ENCODE results near the gene FAM43B.

FAM43B gene

GRCh38 chr1:20546637-20547036 lies 5.7 kb upstream of the FAM43B start:
- in situ Hi-C loops (cut with MboI; ENCODE audit: low sequenced_read_pairs), result loop anchor here (25.0 kb wide), 1 partner anchor 91 kb away; the partner anchor contains the start of gene PINK1

DNA sequence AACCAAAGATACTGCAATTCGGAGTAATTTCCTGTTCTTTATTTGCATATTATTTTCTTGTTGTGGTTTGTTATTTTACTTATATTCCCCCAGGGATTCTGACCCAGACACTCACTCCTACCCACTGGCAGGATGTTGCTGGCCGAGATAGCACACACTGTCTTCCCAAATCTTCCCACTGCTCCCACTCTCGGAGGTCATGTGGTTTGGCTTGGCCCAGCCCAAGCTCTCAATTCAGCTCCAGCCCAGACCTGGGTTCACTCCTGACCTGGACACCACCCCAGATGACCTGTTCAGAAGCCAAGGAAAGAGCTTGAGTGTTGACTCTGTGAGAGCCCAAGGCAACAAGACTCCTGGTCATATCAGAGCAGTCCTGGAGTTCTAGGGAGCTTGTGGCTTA lies 1.2 kb upstream of the FAM43B start:
- in situ Hi-C loops (cut with MboI; ENCODE audit: low sequenced_read_pairs), result no loop called here

- in situ Hi-C loops (cut with MboI; ENCODE audit: low sequenced_read_pairs), result no loop called here
Observed at GRCh38 chr1:20552728-20553445, 514 bp downstream of the FAM43B start.

DNA sequence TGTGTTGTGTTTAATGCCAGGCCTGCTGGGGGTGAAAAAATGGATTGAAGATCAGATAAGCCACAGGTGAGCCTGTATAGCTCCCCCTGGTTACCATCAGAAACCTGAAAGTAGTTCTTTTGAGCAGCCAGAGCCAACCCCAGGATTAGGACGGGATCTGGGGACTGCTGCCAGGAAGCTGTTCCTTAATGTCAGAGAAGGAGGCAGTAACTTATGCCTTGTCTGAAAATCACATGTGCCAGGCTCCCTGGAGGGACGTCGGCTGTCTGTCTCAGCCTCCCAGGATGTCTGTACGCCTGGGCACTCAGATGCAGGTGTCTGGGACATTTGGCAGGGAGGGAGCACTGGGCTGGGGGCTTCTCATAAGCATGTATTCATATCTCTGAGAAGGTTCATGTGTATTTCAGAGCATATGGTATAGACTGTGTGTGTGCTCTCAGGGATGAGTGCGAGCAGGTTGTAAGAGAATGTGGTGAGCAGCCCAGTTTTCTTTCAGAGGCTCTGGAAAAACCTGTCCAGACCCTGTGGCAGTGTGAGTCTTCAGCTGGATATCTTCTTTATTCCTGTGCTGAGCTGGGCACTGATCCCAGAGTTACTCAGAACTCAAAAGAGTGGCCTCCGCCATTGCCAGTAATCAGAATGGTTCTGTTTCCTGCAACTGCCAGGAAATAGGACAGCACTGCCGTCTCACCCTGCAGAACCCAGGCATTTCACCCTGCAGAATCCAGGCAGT lies 2.8 kb downstream of the FAM43B start:
- in situ Hi-C loops (cut with MboI; ENCODE audit: low sequenced_read_pairs), result no loop called here

DNA sequence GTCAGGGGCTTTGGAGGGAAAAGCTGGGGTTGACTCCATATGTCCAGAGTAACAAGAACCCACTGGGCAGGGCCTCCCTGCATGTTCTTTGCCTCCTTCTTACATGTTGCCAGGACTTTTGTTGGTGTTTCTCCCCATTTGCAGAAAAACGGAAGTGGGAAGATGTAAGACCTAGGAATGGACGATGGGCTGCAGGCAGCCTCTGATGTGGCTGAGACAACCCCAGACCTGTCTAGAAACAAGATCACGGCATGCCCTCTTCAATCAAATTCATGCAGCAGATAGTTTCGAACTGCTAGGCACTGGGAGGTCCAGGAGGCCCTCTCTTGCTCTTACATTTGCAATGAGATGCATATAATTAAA lies 3.4 kb downstream of the FAM43B start:
- in situ Hi-C loops (cut with MboI; ENCODE audit: low sequenced_read_pairs), result no loop called here

DNA sequence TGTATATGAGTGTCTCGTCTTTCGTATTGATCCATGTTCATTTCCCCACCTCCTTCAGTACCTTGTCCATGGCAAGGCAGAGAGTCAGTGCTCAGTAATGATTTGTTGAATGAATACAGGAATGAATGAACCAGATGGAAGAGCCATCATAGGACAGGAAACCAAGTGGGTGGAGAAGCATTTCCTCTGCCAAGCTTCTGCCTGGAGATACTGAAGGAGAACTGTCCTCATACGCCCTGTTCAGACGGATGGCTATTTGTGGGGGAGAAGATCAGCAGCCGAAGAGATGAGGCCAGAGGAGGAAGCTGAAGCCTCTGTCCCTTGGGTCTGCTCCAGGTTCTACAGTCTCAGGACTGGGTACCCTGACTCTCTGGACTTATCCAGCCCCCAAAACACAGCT lies 5.8 kb downstream of the FAM43B start:
- in situ Hi-C loops (cut with MboI; ENCODE audit: low sequenced_read_pairs), result no loop called here

DNA sequence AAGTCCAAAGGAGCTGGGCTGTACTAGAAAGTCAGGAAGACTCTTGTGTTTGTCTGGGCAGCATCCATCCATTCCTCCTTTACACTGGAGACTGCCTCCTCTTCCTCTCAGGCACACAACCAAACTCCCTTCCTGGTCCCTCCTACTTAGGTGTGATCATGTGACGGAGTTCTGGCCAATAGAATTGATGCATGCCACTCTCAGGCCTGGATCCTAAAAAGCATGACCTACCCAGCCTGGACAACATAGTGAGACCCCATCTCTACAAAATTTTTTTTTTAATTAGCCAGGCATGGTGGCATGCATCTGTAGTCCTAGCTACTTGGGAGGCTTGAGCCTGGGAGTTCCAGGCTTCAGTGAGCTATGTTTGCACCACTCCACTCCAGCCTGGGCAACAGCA lies 8.6 kb downstream of the FAM43B start:
- in situ Hi-C loops (cut with MboI; ENCODE audit: low sequenced_read_pairs), result no loop called here

DNA sequence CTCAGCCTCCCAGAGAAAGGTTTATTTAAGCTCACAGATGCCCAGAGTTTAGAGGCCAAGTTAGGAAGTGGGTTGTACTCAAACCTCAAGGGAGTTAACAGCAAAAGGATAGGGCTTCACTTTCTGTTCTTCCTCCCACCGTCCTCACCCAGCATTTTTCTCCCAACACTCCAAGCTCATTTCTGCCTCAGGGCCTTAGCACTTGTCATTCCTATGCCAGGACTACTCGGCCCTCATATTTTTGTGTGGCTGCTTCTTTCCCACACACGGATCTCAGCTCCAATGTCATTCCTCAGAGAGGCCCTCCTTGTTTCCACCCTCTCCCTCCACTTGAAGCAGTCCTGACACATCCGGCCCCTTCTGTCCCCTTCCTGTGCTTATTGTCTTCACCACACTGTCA lies 12.9 kb downstream of the FAM43B start:
- in situ Hi-C loops (cut with MboI; ENCODE audit: low sequenced_read_pairs), result no loop called here

GRCh38 chr1:20569523-20570098 lies 17.2 kb downstream of the FAM43B start:
- in situ Hi-C loops (cut with MboI; ENCODE audit: low sequenced_read_pairs), result no loop called here

GRCh38 chr1:20571427-20571826 lies 19.1 kb downstream of the FAM43B start:
- in situ Hi-C loops (cut with MboI; ENCODE audit: low sequenced_read_pairs), result no loop called here

GRCh38 chr1:20573987-20574386 lies 21.6 kb downstream of the FAM43B start:
- in situ Hi-C loops (cut with MboI; ENCODE audit: low sequenced_read_pairs), result no loop called here

DNA sequence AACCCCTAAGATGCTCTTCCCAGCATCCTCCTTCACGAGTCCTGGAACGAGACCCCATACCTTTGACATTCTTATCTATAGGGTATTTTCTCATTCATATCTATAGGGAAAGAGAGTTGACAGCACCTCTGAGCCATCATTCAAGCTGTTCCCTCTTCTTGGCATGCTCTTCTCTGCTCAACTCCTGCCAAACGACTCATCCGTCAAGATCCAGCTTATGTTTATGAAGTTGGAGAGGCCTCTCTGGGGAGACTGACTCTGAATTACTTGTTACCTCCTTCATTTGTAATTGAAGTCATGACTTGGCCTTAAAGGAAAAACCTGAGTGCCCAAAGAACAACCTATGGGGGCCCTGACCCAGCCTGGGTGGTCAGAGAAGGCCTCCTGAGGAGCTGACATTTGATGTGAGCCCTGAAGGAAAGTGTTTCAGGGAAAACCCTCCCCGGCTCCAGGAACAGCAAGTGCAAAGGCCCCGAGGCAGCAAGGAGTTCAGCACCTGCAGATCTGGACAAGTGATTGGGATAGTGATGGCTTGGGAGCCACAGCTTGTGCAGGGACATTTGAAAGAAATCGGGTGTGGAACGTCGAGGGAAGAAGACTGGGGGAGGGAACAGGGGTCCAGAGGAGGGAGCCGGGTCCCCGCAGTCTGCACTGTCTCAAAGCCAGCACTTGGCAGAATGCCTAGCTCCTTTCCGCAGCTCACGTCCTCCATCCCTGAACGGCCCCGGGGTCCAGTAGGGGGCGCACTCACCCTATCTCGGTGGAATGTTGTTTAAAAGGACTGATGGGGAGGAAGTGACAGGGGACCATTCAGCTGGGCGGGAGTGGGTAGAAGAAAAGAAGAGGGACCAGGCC lies 22.5 kb downstream of the FAM43B start:
- in situ Hi-C loops (cut with MboI; ENCODE audit: low sequenced_read_pairs), result no loop called here

DNA sequence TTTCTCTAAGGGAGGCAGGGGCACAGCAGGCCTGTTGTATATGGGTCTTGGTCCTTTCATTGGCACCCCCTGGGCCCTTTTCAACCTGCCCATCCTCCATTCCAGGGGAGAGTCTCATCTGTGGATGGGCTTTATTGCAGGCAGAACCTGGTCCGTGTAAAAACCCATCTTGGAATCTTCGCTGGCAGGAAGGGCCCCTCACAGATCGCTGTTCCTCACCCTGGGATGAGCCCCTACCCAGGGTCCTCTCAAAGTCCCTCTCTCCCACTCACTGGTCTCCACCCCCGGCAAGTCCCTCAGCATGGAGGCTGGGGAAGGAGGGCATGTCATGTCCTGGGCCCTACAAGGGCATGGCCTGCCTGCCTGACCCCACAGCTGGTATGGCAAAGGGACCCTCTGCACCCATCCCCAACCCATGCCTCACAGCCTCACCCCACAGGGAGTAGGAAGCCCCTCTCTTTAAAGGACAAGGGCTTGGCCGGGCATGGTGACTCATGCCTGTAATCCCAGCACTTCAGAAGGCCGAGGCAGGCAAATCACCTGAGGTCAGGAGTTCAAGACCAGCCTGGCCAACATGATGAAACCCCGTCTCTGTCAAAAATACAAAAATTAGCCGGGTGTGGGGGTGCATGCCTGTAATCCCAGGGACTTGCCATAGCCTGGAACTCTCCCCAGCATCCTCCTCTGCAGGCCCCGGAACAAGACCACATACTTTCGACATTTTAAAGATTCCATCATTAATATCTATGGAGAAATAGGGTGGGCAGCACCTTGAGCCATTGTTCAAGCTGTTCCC lies 23.4 kb downstream of the FAM43B start:
- in situ Hi-C loops (cut with MboI; ENCODE audit: low sequenced_read_pairs), result no loop called here

DNA sequence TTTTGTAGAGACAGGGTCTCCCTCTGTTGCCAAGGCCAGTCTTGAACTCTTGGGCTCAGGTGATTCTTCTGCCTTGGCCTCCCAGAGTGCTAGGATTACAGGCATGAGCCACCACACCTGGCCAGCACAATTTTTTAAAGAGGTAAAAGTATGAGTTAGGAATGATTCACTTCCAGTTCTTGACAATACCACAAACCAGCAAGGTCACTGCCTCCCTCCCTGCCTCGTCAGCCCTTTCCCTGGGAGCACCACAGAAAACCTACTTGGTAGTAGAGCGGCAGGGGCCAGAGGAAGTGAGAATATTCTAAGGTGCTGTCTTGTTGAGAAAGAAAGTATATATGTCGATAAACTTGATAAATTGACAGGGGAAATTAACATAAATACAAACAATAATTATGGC lies 25.7 kb downstream of the FAM43B start:
- in situ Hi-C loops (cut with MboI; ENCODE audit: low sequenced_read_pairs), result no loop called here

DNA sequence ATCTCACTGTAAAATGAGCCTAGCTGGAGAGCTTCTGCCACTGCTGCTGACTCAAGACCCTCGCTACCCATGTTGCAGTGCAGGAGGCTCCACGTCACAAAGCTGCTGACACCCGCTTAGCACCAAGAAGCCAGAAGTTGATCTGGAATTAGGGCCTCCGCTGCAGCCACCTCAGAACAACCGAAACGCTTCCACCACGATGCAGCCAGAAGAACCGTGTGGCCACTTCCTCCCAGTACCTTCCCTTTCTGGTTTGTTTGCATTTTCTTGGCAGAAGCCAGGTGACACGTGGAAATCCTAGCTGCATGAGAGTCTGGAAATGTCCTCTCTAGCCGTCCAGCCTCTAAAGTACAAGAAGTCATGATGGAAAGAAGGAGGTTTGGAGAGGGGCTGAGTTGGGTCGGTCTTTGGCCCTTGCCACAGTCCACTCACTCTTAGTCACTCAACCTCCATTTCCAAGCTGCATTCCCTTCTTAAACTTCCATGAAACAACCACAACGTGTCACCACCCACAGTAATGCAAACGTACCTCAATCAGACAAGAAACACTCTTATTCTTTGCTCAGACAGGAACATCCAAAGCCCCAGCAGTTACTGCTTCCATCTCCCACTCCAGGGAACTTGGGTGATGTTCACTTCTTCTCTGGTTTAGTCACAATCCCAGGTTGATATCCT lies 26.5 kb downstream of the FAM43B start:
- in situ Hi-C loops (cut with MboI; ENCODE audit: low sequenced_read_pairs), result no loop called here

DNA sequence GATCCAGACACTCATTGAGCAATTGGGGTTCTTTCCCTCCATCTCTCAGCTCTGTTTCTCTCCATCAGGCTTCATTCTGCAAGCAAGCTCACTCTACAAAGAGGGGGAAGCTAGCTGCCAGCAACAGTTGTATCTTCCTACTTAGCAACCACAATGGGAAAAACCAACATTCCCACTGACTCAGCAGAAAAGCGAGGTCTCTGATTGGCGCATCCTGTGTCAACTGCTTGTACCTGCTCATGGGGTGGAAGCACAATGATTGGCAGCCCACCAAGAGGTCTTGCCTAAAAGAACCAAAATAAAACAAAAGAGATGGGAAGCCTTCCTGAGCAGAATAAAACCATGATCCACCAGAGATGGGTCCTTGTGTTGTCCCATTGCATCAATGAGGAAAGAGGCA lies 32.5 kb downstream of the FAM43B start:
- in situ Hi-C loops (cut with MboI; ENCODE audit: low sequenced_read_pairs), result no loop called here

DNA sequence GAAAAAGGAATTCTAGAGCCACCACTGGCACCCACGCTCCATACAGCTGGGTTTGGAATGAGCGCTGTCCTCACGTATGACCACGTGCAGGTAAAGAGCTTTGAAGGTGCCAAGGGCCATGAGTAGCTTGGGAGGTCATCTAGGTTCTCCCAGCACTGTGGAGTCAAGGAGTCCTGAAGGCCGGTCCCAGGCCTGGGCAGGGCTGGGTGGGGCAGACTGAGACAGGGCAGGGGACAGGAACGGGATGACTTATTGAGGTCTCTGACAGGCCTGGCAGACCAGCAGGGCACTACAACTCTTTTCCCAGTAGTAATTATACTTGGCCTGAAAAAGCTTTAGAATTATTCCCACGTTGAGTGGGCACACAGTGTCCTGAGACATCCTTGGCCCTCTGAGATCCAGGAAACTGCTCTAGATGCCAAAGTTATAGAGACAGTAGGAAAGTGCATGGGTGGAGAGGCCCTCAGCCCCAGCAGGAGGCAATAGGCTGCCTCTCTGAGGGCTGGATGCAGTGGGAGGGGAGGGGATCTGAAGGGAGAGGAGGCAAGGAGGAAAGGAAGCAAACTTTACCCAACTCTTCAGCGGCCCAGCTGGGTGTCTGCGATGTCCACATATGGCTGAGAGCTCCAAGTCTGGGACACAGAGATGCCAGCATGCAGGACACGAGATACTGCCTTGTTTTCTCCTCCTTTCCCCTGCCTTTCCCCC lies 34.7 kb downstream of the FAM43B start:
- in situ Hi-C loops (cut with MboI; ENCODE audit: low sequenced_read_pairs), result no loop called here

GRCh38 chr1:20587661-20588053 lies 35.3 kb downstream of the FAM43B start:
- in situ Hi-C loops (cut with MboI; ENCODE audit: low sequenced_read_pairs), result no loop called here

DNA sequence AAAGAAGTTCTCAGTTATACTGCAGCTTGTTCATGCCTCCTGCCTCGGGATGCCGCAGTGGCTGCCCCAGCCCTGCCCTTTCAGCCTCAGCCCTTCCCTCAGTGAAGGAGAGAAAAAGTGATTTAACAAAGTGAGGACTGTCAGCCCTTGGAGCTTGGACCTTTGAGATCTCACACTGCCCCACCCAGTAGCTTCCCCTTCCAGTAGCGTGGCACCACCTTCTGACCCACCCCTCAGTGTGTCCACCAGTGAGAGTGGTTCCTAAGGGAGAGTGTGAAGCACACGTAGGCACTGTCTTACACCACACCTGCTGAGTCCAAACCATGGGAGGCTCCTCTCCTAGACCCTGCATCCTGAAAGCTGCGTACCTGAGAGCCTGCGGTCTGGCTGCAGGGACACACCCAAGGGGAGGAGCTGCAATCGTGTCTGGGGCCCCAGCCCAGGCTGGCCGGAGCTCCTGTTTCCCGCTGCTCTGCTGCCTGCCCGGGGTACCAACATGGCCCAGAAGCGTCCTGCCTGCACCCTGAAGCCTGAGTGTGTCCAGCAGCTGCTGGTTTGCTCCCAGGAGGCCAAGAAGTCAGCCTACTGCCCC lies 36.4 kb downstream of the FAM43B start, which contains the start of gene CDA:
TSS of gene CDA (plus strand) at position 464 of the 592 bp plus-strand sequence. CDS start at position 497, 33 bp downstream.
- in situ Hi-C loops (cut with MboI; ENCODE audit: low sequenced_read_pairs), result no loop called here

All from hTERT RPE-1 (cell line).